Cardiac fibroblast (primary cell): Measurements from ENCODE around the gene TMED9.

Source experiments
- DNase-seq, 2 donors: peaks; one replicate each; pipeline versions ENCODE4 v3.0.0 to v3.0.0-alpha.2; 2010; ENCODE audit warnings: low read depth in 2 of 2
- H3K4me3 ChIP-seq, 2 donors: replicated peaks in 1 of 2; 1 replicate in 1 of 2; 2 replicates in 1 of 2; pipeline ENCODE4 v1.5.1; 2011; ENCODE audit warnings: low read depth in 2 of 2, low read length in 2 of 2, mild to moderate bottlenecking in 2 of 2, moderate library complexity in 1 of 2
- CTCF ChIP-seq: IDR thresholded peaks from one replicate; pipeline ENCODE4 v1.5.1; 2011; ENCODE audit warnings: low read depth, mild to moderate bottlenecking, low read length, inconsistent platforms

The TMED9 gene

GRCh38 chr5:177550122-177550521, 41.9 kb upstream of the TMED9 start:
- TF ChIP-seq CTCF: no peak
- no peak overlapping the region for H3K4me3 ChIP-seq
- DNase-seq: no peak

GRCh38 chr5:177552839-177553455, 39.1 kb upstream of the TMED9 start:
- H3K4me3 ChIP-seq: peak overlapping the region; percentile 86 to 93
- no peak for TF ChIP-seq CTCF
- peak; percentile 28 to 39 for DNase-seq

- peak overlapping the region; percentile 86 to 93 for H3K4me3 ChIP-seq
- peak in 1 of 2 donors; percentile 11 for DNase-seq
- no peak for TF ChIP-seq CTCF
Measured at GRCh38 chr5:177553671-177554429, 38.2 kb upstream of the TMED9 start.

GRCh38 chr5:177554474-177555111, 37.4 kb upstream of the TMED9 start, which contains the start of gene FAM193B:
FAM193B (minus strand) TSS chr5:177554563; CDS start chr5:177554458, 105 bp downstream.
- DNase-seq: peak; percentile 92
- H3K4me3 ChIP-seq: peak within 1 kb of the TSS; percentile 86 to 93
- peak; percentile 29 for TF ChIP-seq CTCF

GRCh38 chr5:177555228-177555627, 36.8 kb upstream of the TMED9 start:
- no peak for DNase-seq
- TF ChIP-seq CTCF: no peak
- H3K4me3 ChIP-seq: no peak overlapping the region

GRCh38 chr5:177555665-177556064, 36.3 kb upstream of the TMED9 start:
- no peak for DNase-seq
- H3K4me3 ChIP-seq: no peak overlapping the region
- no peak for TF ChIP-seq CTCF
